Measurements from ENCODE around the gene IL1RL1.

IL1RL1 gene

DNA sequence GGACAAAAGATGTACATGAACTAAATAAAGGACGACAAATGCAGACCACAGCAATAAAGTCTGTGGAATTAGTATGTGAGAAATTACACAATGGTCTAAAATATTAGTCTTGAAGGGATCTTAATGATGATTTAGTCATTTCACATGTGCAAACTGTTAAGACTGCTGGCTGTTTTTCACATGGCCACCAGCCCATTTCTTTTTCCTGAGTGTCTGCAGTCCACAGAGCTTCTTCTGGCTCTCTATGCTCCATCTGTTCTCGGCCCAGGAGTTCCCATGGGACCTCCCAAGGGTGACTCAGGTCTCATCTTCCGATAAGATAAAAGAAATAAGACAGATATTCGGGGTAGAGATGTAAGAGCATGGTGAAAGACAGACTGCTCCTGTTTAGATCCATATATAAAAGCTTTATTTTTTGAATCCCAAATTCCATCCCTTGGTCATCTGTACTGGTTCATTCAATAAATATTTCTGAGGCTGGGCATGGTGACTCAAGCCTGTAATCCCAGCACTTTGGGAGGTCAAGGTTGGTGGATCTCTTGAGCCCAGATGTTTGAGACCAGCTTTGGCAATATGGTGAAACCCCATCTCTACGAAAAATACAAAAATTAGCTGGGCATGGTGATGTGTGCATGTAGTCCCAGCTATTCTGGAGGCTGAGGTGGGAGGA is 20.1 kb downstream of the IL1RL1 start:
- DNase-seq: no peak
- no peaks in the 10 kb centered on the region for H3K36me3 Mint-ChIP-seq (ENCODE audit: low read depth)
- TF ChIP-seq, protein P1, sequence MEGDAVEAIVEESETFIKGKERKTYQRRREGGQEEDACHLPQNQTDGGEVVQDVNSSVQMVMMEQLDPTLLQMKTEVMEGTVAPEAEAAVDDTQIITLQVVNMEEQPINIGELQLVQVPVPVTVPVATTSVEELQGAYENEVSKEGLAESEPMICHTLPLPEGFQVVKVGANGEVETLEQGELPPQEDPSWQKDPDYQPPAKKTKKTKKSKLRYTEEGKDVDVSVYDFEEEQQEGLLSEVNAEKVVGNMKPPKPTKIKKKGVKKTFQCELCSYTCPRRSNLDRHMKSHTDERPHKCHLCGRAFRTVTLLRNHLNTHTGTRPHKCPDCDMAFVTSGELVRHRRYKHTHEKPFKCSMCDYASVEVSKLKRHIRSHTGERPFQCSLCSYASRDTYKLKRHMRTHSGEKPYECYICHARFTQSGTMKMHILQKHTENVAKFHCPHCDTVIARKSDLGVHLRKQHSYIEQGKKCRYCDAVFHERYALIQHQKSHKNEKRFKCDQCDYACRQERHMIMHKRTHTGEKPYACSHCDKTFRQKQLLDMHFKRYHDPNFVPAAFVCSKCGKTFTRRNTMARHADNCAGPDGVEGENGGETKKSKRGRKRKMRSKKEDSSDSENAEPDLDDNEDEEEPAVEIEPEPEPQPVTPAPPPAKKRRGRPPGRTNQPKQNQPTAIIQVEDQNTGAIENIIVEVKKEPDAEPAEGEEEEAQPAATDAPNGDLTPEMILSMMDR (IDR thresholded peaks at IDR 0.05): no peak
- no peak overlapping the region for H3K27ac Mint-ChIP-seq
- peaks cover 7% of the 10 kb centered on the region for H3K27me3 Mint-ChIP-seq (ENCODE audit: low read depth, poor library complexity)
- H3K4me1 Mint-ChIP-seq: no peaks in the 10 kb centered on the region
- no peak overlapping the region for H3K4me3 Mint-ChIP-seq
- peaks cover 21% of the 10 kb centered on the region for H3K9me3 Mint-ChIP-seq

DNA sequence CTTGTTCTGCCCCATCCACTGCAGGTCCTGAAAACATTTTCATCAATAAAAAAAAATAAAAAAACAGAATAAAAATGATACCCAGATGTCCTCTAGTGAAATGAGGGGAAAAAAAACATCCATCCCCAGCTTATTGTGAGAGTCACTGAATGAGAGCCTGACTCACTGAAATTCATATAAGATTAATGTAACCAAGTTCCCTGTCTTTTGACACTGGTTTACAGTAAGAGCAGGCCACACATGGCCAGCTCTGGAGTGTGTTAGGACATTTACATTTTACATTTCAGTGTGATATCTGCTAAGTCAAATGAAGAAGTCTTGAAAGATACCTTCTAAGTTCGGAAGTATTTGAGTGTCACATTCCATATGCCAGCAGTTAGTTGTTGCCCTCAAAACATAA is 23.1 kb downstream of the IL1RL1 start:
- H3K36me3 Mint-ChIP-seq (ENCODE audit: low read depth): no peaks in the 10 kb centered on the region
- H3K27ac Mint-ChIP-seq: no peak overlapping the region
- no peaks in the 10 kb centered on the region for H3K4me1 Mint-ChIP-seq
- no peak overlapping the region for H3K4me3 Mint-ChIP-seq
- TF ChIP-seq, protein P1 (IDR thresholded peaks at IDR 0.05): no peak
- H3K9me3 Mint-ChIP-seq: peaks cover 6% of the 10 kb centered on the region
- no peaks in the 10 kb centered on the region for H3K27me3 Mint-ChIP-seq (ENCODE audit: low read depth, poor library complexity)
- no peak for DNase-seq

DNA sequence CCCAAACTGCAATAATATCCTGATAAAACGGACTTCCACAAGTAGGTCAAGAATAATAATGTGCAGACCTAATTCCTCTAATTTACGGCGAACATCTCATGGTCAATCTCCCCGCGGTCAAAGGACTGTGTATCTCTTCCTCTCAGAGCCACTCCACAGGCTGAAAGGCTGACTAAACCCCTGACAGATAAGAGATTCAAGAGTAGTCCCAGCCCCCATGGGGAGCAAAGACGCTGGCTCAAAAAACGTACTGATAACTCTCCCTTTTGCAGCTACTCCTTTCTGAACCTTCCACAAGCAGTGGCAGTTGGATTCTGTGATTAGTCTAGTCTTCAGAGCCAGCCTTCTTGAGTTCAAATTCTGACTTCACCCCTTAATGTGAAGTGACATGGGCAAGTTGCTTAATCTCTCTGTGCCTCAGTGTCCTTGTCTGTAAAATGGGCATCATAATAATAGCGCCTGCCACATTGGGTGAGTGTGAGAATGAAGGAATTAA is 24.6 kb downstream of the IL1RL1 start:
- H3K27ac Mint-ChIP-seq: no peak overlapping the region
- no peak overlapping the region for H3K4me3 Mint-ChIP-seq
- H3K4me1 Mint-ChIP-seq: no peaks in the 10 kb centered on the region
- no peak for DNase-seq
- no peaks in the 10 kb centered on the region for H3K36me3 Mint-ChIP-seq (ENCODE audit: low read depth)
- TF ChIP-seq, protein P1 (IDR thresholded peaks at IDR 0.05): no peak
- no peaks in the 10 kb centered on the region for H3K27me3 Mint-ChIP-seq (ENCODE audit: low read depth, poor library complexity)
- peaks cover 2% of the 10 kb centered on the region for H3K9me3 Mint-ChIP-seq

DNA sequence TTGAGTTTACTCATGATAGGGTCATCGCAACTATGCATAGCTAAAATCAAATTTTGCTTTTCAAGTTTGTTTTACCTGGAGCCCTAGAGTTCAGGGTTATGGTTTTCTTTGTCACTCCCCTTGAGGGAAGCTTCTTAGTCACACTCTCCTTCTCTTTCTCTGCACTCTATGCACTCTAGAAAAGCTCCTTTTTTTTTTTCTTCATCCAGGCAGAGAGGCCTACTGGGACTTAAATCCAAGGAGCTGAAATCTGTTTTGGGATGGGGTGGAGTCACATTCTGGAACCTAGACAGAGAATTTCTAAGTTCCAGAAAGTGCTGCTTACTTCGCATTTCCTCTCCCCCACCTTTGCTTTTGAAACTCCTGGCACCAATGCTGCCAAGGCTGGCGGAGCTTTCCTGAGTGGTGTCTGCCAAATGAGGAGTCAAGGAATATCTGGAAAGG is 25.2 kb downstream of the IL1RL1 start:
- H3K4me1 Mint-ChIP-seq: no peaks in the 10 kb centered on the region
- no peak for DNase-seq
- H3K36me3 Mint-ChIP-seq (ENCODE audit: low read depth): no peaks in the 10 kb centered on the region
- TF ChIP-seq, protein P1 (IDR thresholded peaks at IDR 0.05): no peak
- H3K9me3 Mint-ChIP-seq: no peaks in the 10 kb centered on the region
- H3K27me3 Mint-ChIP-seq (ENCODE audit: low read depth, poor library complexity): no peaks in the 10 kb centered on the region
- no peak overlapping the region for H3K27ac Mint-ChIP-seq
- no peak overlapping the region for H3K4me3 Mint-ChIP-seq

DNA sequence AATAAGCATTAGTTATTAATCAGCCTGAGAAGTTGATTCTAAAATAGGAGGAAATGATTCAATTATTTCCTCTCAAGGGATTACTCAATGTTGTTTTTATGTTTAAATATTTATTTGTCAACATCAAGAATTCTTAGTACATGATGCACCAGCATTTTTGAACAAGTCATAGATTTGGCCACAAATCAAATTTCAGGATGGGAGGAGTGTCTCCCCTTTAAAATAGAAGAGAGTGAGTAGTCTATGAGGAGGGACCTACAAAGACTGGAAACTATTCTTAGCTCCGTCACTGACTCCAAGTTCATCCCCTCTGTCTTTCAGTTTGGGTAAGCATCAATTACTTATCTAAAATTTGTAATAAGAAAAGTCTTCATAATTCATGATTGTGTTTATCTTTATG is 25.6 kb downstream of the IL1RL1 start:
- Mint-ChIP-seq H3K27ac (no peak overlapping the region), H3K4me3 (no peak overlapping the region), H3K27me3 (ENCODE audit: low read depth, poor library complexity) (no peaks in the 10 kb centered on the region)

More for the DNA sequence above, 25.6 kb downstream of the IL1RL1 start:
- H3K36me3 Mint-ChIP-seq (ENCODE audit: low read depth): no peaks in the 10 kb centered on the region
- TF ChIP-seq, protein P1 (IDR thresholded peaks at IDR 0.05): no peak
- no peaks in the 10 kb centered on the region for H3K9me3 Mint-ChIP-seq
- no peaks in the 10 kb centered on the region for H3K4me1 Mint-ChIP-seq
- no peak for DNase-seq
